H9 (cell line): ENCODE results near the gene TIMM13. TPM values are rescaled to one million over a fixed set of nuclear protein-coding genes. Genes with fewer than 3 reads are reported as not detected.

ENCODE experiments used
- DNase-seq: peaks from one replicate; pipeline ENCODE4 v3.0.0-alpha.2; 2017
- H2AFZ ChIP-seq: one replicate; pipeline ENCODE4 v1.6.1; 2013; ENCODE audit warnings: mild to moderate bottlenecking, low read length, control low read depth, moderate library complexity
- H2AK5ac ChIP-seq: 2 replicates; pipeline ENCODE4 v1.6.1; 2013; ENCODE audit warnings: low read length, control low read depth, mixed read lengths; ENCODE audit not compliant: insufficient read length
- H2BK120ac ChIP-seq: one replicate; pipeline ENCODE4 v1.6.1; 2013; ENCODE audit warnings: low read depth, mild to moderate bottlenecking, low read length, control low read depth, inconsistent platforms; ENCODE audit not compliant: poor library complexity, severe bottlenecking
- H2BK12ac ChIP-seq: 2 replicates; pipeline ENCODE4 v1.6.1; 2013; ENCODE audit warnings: low read length, control low read depth, mixed read lengths, low read depth; ENCODE audit not compliant: insufficient read length
- H2BK15ac ChIP-seq: 2 replicates; pipeline ENCODE4 v1.6.1; 2013; ENCODE audit warnings: low read depth, low read length, control low read depth
- H2BK20ac ChIP-seq: one replicate; pipeline ENCODE4 v1.6.1; 2013; ENCODE audit warnings: low read depth, mild to moderate bottlenecking, low read length, control low read depth, inconsistent platforms; ENCODE audit not compliant: poor library complexity, severe bottlenecking
- H2BK5ac ChIP-seq: 2 replicates; pipeline ENCODE4 v1.6.1; 2013; ENCODE audit warnings: low read length, control low read depth, mixed read lengths; ENCODE audit not compliant: insufficient read length
- H3K14ac ChIP-seq: 2 replicates; pipeline ENCODE4 v1.6.1; 2013; ENCODE audit warnings: low read length, control low read depth; ENCODE audit not compliant: insufficient read depth
- H3K18ac ChIP-seq: 2 replicates; pipeline ENCODE4 v1.6.1; 2013; ENCODE audit warnings: low read depth, mild to moderate bottlenecking, mixed read lengths, low read length, control low read depth; ENCODE audit not compliant: insufficient read length
- H3K23ac ChIP-seq: 2 replicates; pipeline ENCODE4 v1.6.1; 2013; ENCODE audit warnings: low read length, control low read depth, mixed read lengths, low read depth; ENCODE audit not compliant: insufficient read length
- H3K23me2 ChIP-seq: 2 replicates; pipeline ENCODE4 v1.6.1; 2013; ENCODE audit warnings: low read depth, mild to moderate bottlenecking, mixed read lengths, low read length, control low read depth; ENCODE audit not compliant: insufficient read length, poor library complexity, severe bottlenecking
- H3K27ac ChIP-seq: 2 replicates; pipeline ENCODE4 v1.5.1; 2013; ENCODE audit warnings: low read length, control low read depth, mixed read lengths, low read depth; ENCODE audit not compliant: insufficient read length
- H3K27me3 ChIP-seq: 2 replicates; pipeline ENCODE4 v1.6.1; 2013; ENCODE audit warnings: low read length, control low read depth, inconsistent platforms; ENCODE audit not compliant: insufficient read depth
- H3K4ac ChIP-seq: 2 replicates; pipeline ENCODE4 v1.6.1; 2013; ENCODE audit warnings: low read depth, mild to moderate bottlenecking, control low read depth, inconsistent platforms, low read length, moderate library complexity
- H3K4me1 ChIP-seq: 2 replicates; pipeline ENCODE4 v1.6.1; 2013; ENCODE audit warnings: low read length, control low read depth, inconsistent platforms; ENCODE audit not compliant: insufficient read depth
- H3K4me2 ChIP-seq: 2 replicates; pipeline ENCODE4 v1.6.1; 2013; ENCODE audit warnings: low read length, control low read depth, mixed read lengths; ENCODE audit not compliant: insufficient read length, insufficient read depth
- H3K56ac ChIP-seq: 2 replicates; pipeline ENCODE4 v1.6.1; 2013; ENCODE audit warnings: low read depth, mild to moderate bottlenecking, mixed read lengths, low read length, control low read depth; ENCODE audit not compliant: insufficient read length
- H3K79me1 ChIP-seq: 2 replicates; pipeline ENCODE4 v1.6.1; 2013; ENCODE audit warnings: low read depth, mild to moderate bottlenecking, moderate library complexity, low read length, control low read depth, inconsistent platforms; ENCODE audit not compliant: insufficient read depth, poor library complexity, severe bottlenecking
- H3K79me2 ChIP-seq: 2 replicates; pipeline ENCODE4 v1.6.1; 2013; ENCODE audit warnings: low read length, control low read depth, inconsistent platforms; ENCODE audit not compliant: insufficient read depth
- H3K9ac ChIP-seq: 2 replicates; pipeline ENCODE4 v1.6.1; 2013; ENCODE audit warnings: low read length, control low read depth, mixed read lengths; ENCODE audit not compliant: insufficient read length; ENCODE audit errors: extremely low read depth
- H3K9me3 ChIP-seq: one replicate; pipeline ENCODE4 v1.6.1; 2013; ENCODE audit warnings: low read depth, low read length, inconsistent platforms; ENCODE audit not compliant: control insufficient read depth
- H3T11ph ChIP-seq: one replicate; pipeline ENCODE4 v1.6.1; 2013; ENCODE audit warnings: mild to moderate bottlenecking, low read length, control low read depth, inconsistent platforms
- H4K20me1 ChIP-seq: one replicate; pipeline ENCODE4 v1.6.1; 2013; ENCODE audit not compliant: control insufficient read depth, insufficient read length, insufficient read depth
- H4K5ac ChIP-seq: 2 replicates; pipeline ENCODE4 v1.6.1; 2013; ENCODE audit warnings: low read depth, mild to moderate bottlenecking, mixed read lengths, low read length, control low read depth; ENCODE audit not compliant: insufficient read length
- H4K8ac ChIP-seq: replicated peaks from 2 replicates; pipeline ENCODE4 v1.6.1; 2013; ENCODE audit warnings: low read length, control low read depth, mixed read lengths, low read depth; ENCODE audit not compliant: insufficient read length
- H4K91ac ChIP-seq: 2 replicates; pipeline ENCODE4 v1.6.1; 2013; ENCODE audit warnings: low read depth, mild to moderate bottlenecking, moderate library complexity, mixed read lengths, low read length, control low read depth; ENCODE audit not compliant: insufficient read length
- H3K27ac Mint-ChIP-seq, 3 experiments: 2 replicates in 2 of 3; 3 replicates in 1 of 3; pipeline ENCODE4 v1.8.0; 2020 to 2021; ENCODE audit warnings: mixed read lengths in 3 of 3, mild to moderate bottlenecking in 1 of 3, moderate library complexity in 1 of 3
- H3K27me3 Mint-ChIP-seq: 2 replicates; pipeline ENCODE4 v1.8.0; 2021; ENCODE audit warnings: low read depth, mild to moderate bottlenecking, moderate library complexity, mixed read lengths
- H3K36me3 Mint-ChIP-seq, 3 experiments: 2 replicates in 2 of 3; 3 replicates in 1 of 3; pipeline ENCODE4 v1.8.0; 2020 to 2021; ENCODE audit warnings: low read depth in 3 of 3, mixed read lengths in 3 of 3; ENCODE audit not compliant: insufficient read depth in 1 of 3
- H3K4me1 Mint-ChIP-seq, 2 experiments: 2 replicates each; pipeline ENCODE4 v1.8.0; 2020; ENCODE audit warnings: mixed read lengths in 2 of 2
- H3K4me3 Mint-ChIP-seq, 2 experiments: 2 replicates in 1 of 2; 3 replicates in 1 of 2; pipeline ENCODE4 v1.8.0; 2020 to 2021; ENCODE audit warnings: mild to moderate bottlenecking in 2 of 2, mixed read lengths in 2 of 2, moderate library complexity in 1 of 2
- H3K9me3 Mint-ChIP-seq, 2 experiments: 2 replicates in 1 of 2; 3 replicates in 1 of 2; pipeline ENCODE4 v1.8.0; 2020; ENCODE audit warnings: mild to moderate bottlenecking in 2 of 2, mixed read lengths in 2 of 2, moderate library complexity in 1 of 2
- WGBS: extraction: QIAGEN DNeasy Blood & Tissue Kit; methylation state at CpG from one replicate; pipeline ENCODE4 v1.1.7; 2013; ENCODE audit warnings: missing lambda C conversion rate, low lambda C conversion rate, mixed read lengths; ENCODE audit not compliant: insufficient read length; ENCODE audit errors: extremely low coverage; 5-methylcytosine and 5-hydroxymethylcytosine counted together
- total RNA-seq: library from RNA; stranded (reverse); gene quantifications from 2 replicates; pipeline ENCODE4 v1.2.1, GENCODE V29; 2021
- TF ChIP-seq, protein P1 (sequence below): fragments of 200-600 bp; sonication (generic); conservative IDR thresholded peaks from 3 replicates; pipeline ENCODE4 v1.8.0; 2021; ENCODE audit warnings: antibody characterized with exemption, mild to moderate bottlenecking

The TIMM13 gene
- total RNA-seq, 1 experiment from 2014 or later, result 214 TPM

GRCh38 chr19:2431318-2432055 is 4.1 kb upstream of the TIMM13 start:
- Histone ChIP-seq H3K18ac (no peak overlapping the region), H3T11ph (no peak overlapping the region), H3K27me3 (no peaks in the 10 kb centered on the region), H2BK120ac (no peak overlapping the region), H2BK20ac (no peak overlapping the region), H4K8ac (no peak overlapping the region), H4K20me1 (no peaks in the 10 kb centered on the region), H3K27ac (no peak overlapping the region), H2BK12ac (no peak overlapping the region), H3K4me2 (no peak overlapping the region), H3K79me1 (no peaks in the 10 kb centered on the region), H4K91ac (no peak overlapping the region), H2BK5ac (no peak overlapping the region), H3K4me1 (no peaks in the 10 kb centered on the region; the same call in 1 of the 2 replicates), H3K23ac (no peak overlapping the region), H3K9ac (no peak overlapping the region), H2BK15ac (no peak overlapping the region), H3K14ac (no peak overlapping the region), H3K9me3 (no peaks in the 10 kb centered on the region), H4K5ac (no peak overlapping the region), H3K79me2 (no peaks in the 10 kb centered on the region; the same call in 1 of the 2 replicates), H3K23me2 (peaks cover 4% of the 10 kb centered on the region), H3K4ac (no peak overlapping the region), H3K56ac (no peak overlapping the region), H2AFZ (no peak overlapping the region), H2AK5ac (no peak overlapping the region)
- no CpG with 5 or more reads among the region's 37 CpGs for WGBS
- Mint-ChIP-seq H3K27ac (0 out of 7 replicates have a peak overlapping the region, but pooled peaks of 1 of the 3 experiments have one; percentile 87), H3K4me3 (no peak overlapping the region), H3K9me3 (no peaks in the 10 kb centered on the region), H3K27me3 (peaks cover 3% of the 10 kb centered on the region), H3K36me3 (peaks cover 13 to 48% (median 45%) of the 10 kb centered on the region in 3 experiments; a peak in 6 of 7 replicates), H3K4me1 (peaks cover 15 to 22% of the 10 kb centered on the region in 2 experiments)
- DNase-seq, result no peak
- TF ChIP-seq, protein P1, sequence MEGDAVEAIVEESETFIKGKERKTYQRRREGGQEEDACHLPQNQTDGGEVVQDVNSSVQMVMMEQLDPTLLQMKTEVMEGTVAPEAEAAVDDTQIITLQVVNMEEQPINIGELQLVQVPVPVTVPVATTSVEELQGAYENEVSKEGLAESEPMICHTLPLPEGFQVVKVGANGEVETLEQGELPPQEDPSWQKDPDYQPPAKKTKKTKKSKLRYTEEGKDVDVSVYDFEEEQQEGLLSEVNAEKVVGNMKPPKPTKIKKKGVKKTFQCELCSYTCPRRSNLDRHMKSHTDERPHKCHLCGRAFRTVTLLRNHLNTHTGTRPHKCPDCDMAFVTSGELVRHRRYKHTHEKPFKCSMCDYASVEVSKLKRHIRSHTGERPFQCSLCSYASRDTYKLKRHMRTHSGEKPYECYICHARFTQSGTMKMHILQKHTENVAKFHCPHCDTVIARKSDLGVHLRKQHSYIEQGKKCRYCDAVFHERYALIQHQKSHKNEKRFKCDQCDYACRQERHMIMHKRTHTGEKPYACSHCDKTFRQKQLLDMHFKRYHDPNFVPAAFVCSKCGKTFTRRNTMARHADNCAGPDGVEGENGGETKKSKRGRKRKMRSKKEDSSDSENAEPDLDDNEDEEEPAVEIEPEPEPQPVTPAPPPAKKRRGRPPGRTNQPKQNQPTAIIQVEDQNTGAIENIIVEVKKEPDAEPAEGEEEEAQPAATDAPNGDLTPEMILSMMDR, result no peak
